BE2C (cell line): ENCODE results near the gene EIF2AK3.

Experiments used
- DNase-seq: peaks from one replicate; pipeline ENCODE4 v3.0.0-alpha.2; 2020
- H3K27me3 ChIP-seq: fragments of 250-450 bp; sonication (Bioruptor Pico); 2 replicates; pipeline ENCODE4 v1.5.1; 2020; ENCODE audit warnings: mild to moderate bottlenecking
- H3K36me3 ChIP-seq: fragments of 250-450 bp; sonication (Bioruptor Pico); 2 replicates; pipeline ENCODE4 v1.5.1; 2020; ENCODE audit warnings: mild to moderate bottlenecking
- H3K4me1 ChIP-seq: fragments of 250-450 bp; sonication (Bioruptor Pico); 2 replicates; pipeline ENCODE4 v1.5.1; 2020
- H3K4me3 ChIP-seq: 2 replicates; pipeline ENCODE4 v1.5.1; 2011; ENCODE audit warnings: low read depth, low read length
- H3K9me3 ChIP-seq: fragments of 250-450 bp; sonication (Bioruptor Pico); 2 replicates; pipeline ENCODE4 v1.5.1; 2020
- CTCF ChIP-seq: IDR thresholded peaks from 2 replicates; pipeline ENCODE4 v1.5.1; 2012; ENCODE audit warnings: mild to moderate bottlenecking, low read depth, low read length

The EIF2AK3 gene

GRCh38 chr2:88621432-88621831 is 5.8 kb downstream of the EIF2AK3 start:
- no peaks in the 10 kb centered on the region for H3K4me1 ChIP-seq
- no peak for DNase-seq
- TF ChIP-seq CTCF, result no peak
- H3K36me3 ChIP-seq, result no peaks in the 10 kb centered on the region
- no peaks in the 10 kb centered on the region for H3K27me3 ChIP-seq
- H3K9me3 ChIP-seq, result no peaks in the 10 kb centered on the region
- no peak overlapping the region for H3K4me3 ChIP-seq

GRCh38 chr2:88620015-88620414 is 7.2 kb downstream of the EIF2AK3 start:
- Histone ChIP-seq H3K9me3 (no peaks in the 10 kb centered on the region), H3K4me1 (no peaks in the 10 kb centered on the region), H3K36me3 (no peaks in the 10 kb centered on the region), H3K4me3 (no peak overlapping the region), H3K27me3 (no peaks in the 10 kb centered on the region)
- no peak for TF ChIP-seq CTCF
- no peak for DNase-seq

GRCh38 chr2:88615822-88616221 is 11.4 kb downstream of the EIF2AK3 start:
- Histone ChIP-seq H3K27me3 (no peaks in the 10 kb centered on the region), H3K9me3 (no peaks in the 10 kb centered on the region), H3K36me3 (no peaks in the 10 kb centered on the region), H3K4me3 (no peak overlapping the region), H3K4me1 (no peaks in the 10 kb centered on the region)
- TF ChIP-seq CTCF, result no peak
- no peak for DNase-seq

- Histone ChIP-seq H3K4me1 (no peaks in the 10 kb centered on the region), H3K4me3 (no peak overlapping the region), H3K9me3 (no peaks in the 10 kb centered on the region), H3K27me3 (no peaks in the 10 kb centered on the region), H3K36me3 (no peaks in the 10 kb centered on the region)
- TF ChIP-seq CTCF, result no peak
- no peak for DNase-seq
These were observed 12.6 kb downstream of the EIF2AK3 start for GRCh38 chr2:88614497-88615157.

GRCh38 chr2:88613921-88614320 is 13.3 kb downstream of the EIF2AK3 start:
- H3K4me1 ChIP-seq, result no peaks in the 10 kb centered on the region
- H3K36me3 ChIP-seq, result no peaks in the 10 kb centered on the region
- no peak for TF ChIP-seq CTCF
- no peaks in the 10 kb centered on the region for H3K9me3 ChIP-seq
- no peaks in the 10 kb centered on the region for H3K27me3 ChIP-seq
- H3K4me3 ChIP-seq, result no peak overlapping the region
- DNase-seq, result no peak

- TF ChIP-seq CTCF, result no peak
- Histone ChIP-seq H3K4me1 (0 out of 2 replicates have a peak, but pooled peaks cover 3% of the 10 kb centered on the region), H3K4me3 (no peak overlapping the region), H3K9me3 (no peaks in the 10 kb centered on the region), H3K27me3 (no peaks in the 10 kb centered on the region), H3K36me3 (no peaks in the 10 kb centered on the region)
- no peak for DNase-seq
These were observed 19.1 kb downstream of the EIF2AK3 start for GRCh38 chr2:88608184-88608583.
